ENCODE measurements around the gene AMDHD1. TPM values are rescaled to one million over a fixed set of nuclear protein-coding genes. Genes with fewer than 3 reads are reported as not detected.

Gene AMDHD1
- total RNA-seq, 4 donors from 2014 or later: 0.55 to 0.64 TPM; not detected in 2

DNA sequence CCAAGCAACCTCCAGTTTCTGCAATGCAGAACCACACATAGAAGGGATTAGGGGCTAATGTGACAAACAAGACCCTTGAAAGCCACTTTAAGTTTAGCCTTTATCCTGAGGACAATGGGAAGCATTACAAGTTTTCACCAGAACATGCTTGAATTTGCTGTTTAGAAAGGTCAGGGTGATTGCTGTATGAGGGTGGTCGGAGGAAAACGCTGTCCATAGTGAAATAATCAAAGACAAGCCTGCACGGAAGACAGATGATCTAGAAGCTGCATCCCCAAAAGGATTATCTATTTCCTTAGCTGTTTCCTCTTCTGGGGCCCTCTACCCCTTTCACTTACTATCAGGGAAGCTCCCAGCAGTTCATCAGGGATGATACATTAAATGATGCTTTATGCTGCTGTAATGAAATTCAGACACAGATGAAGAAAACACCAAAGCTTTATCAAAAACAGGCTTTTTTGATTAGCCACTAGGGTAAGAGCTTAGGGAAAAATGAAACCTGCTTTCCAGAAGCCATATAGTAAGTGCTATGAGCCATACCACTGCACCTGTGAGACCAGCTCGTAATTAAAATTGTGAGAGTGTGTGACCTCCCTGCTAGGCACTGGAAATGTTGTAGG is 46.5 kb downstream of the AMDHD1 start:
- 81 to 85% methylated on average over 4 of the region's 4 CpGs for WGBS, 2 donors (ENCODE audit: low coverage in 1 of 2)
- DNase-seq: no peak
- Histone ChIP-seq H3K27ac (no peak overlapping the region), H3K27me3 (no peaks in the 10 kb centered on the region), H3K4me3 (no peak overlapping the region), H3K4me1 (peaks cover 0 to 4% (median 0%) of the 10 kb centered on the region in 4 donors), H3K36me3 (no peaks in the 10 kb centered on the region), H3K9me3 (no peaks in the 10 kb centered on the region)
- TF ChIP-seq, protein P1, sequence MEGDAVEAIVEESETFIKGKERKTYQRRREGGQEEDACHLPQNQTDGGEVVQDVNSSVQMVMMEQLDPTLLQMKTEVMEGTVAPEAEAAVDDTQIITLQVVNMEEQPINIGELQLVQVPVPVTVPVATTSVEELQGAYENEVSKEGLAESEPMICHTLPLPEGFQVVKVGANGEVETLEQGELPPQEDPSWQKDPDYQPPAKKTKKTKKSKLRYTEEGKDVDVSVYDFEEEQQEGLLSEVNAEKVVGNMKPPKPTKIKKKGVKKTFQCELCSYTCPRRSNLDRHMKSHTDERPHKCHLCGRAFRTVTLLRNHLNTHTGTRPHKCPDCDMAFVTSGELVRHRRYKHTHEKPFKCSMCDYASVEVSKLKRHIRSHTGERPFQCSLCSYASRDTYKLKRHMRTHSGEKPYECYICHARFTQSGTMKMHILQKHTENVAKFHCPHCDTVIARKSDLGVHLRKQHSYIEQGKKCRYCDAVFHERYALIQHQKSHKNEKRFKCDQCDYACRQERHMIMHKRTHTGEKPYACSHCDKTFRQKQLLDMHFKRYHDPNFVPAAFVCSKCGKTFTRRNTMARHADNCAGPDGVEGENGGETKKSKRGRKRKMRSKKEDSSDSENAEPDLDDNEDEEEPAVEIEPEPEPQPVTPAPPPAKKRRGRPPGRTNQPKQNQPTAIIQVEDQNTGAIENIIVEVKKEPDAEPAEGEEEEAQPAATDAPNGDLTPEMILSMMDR (IDR thresholded peaks at IDR 0.05): no peak
- TF ChIP-seq POLR2AphosphoS5 (IDR thresholded peaks at IDR 0.05) (no peak), POLR2A (IDR thresholded peaks at IDR 0.05) (no peak), EP300 (IDR thresholded peaks at IDR 0.05; ENCODE audit: low read depth) (no peak)
- in situ Hi-C loops (cut with MboI; ENCODE audit: low pct_ligation_motif_present in 1 of 4, low pct_unique_long_range_greater_than_20kb in 1 of 4, low sequenced_read_pairs in 3 of 4) (loop anchor here in 1 of 4 donors (25.0 kb wide), 1 partner anchor 402 kb away; no protein-coding TSS in a partner anchor), intact Hi-C loops (cut with DNase I; ENCODE audit: low total_unique reads) (no loop called here)

DNA sequence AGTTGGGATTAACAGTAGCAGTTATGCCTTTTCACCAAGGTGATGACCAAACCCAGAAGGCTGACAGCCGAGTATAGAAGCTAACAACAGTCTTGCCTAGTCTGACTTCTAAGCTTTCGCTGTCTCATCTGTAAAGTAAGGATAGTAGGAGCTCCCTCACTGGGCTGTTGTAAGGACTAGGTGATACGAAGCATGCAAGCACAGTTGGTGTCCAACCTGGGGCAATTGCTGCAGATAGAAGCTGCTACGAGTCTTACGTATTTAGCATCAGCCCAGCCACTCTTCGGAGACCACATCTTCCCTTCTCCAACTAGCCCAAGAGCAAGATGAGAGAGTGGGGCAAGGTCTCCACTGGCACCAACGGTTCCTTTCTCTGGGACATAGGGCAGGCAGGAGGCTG is 47.0 kb downstream of the AMDHD1 start:
- no peak for DNase-seq
- Histone ChIP-seq H3K9me3 (no peaks in the 10 kb centered on the region), H3K27ac (no peak overlapping the region), H3K4me1 (peaks cover 0 to 4% (median 0%) of the 10 kb centered on the region in 4 donors), H3K27me3 (no peaks in the 10 kb centered on the region), H3K36me3 (no peaks in the 10 kb centered on the region), H3K4me3 (no peak overlapping the region)
- in situ Hi-C loops (cut with MboI; ENCODE audit: low pct_ligation_motif_present in 1 of 4, low pct_unique_long_range_greater_than_20kb in 1 of 4, low sequenced_read_pairs in 3 of 4): loop anchor here in 1 of 4 donors (25.0 kb wide), 1 partner anchor 403 kb away; no protein-coding TSS in a partner anchor
- intact Hi-C loops (cut with DNase I; ENCODE audit: low total_unique reads): no loop called here
- WGBS, 2 donors (ENCODE audit: low coverage in 1 of 2): 81 to 86% methylated on average over 4 to 7 of the region's 7 CpGs
- TF ChIP-seq POLR2AphosphoS5 (IDR thresholded peaks at IDR 0.05): no peak
- TF ChIP-seq EP300 (IDR thresholded peaks at IDR 0.05; ENCODE audit: low read depth): no peak
- TF ChIP-seq POLR2A (IDR thresholded peaks at IDR 0.05): no peak
- TF ChIP-seq, protein P1 (IDR thresholded peaks at IDR 0.05): no peak

DNA sequence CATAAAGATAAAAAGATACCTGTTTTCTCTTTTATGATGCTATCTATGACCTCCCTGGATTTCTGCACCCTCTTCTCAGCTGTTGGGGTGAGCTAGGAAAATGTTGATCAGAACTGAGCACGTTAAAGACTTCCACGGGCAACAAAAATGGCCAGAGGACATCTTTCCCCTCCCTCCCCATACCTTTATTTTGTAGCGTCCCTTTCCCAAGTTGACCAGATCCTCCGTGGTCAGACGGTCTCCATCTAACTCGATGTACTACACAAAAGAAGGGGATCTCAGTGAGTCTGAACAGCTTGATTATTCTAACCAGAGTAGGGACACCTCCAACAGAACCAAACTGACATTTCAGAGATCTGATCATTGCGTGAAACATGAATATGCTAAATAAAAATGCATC is 50.8 kb downstream of the AMDHD1 start:
- Histone ChIP-seq H3K4me1 (peaks cover 0 to 7% (median 1%) of the 10 kb centered on the region in 4 donors), H3K27ac (no peak overlapping the region), H3K4me3 (no peak overlapping the region), H3K27me3 (no peaks in the 10 kb centered on the region), H3K36me3 (no peaks in the 10 kb centered on the region), H3K9me3 (no peaks in the 10 kb centered on the region)
- in situ Hi-C loops (cut with MboI; ENCODE audit: low pct_ligation_motif_present in 1 of 4, low pct_unique_long_range_greater_than_20kb in 1 of 4, low sequenced_read_pairs in 3 of 4): loop anchor here in 1 of 4 donors (25.0 kb wide), 1 partner anchor 407 kb away; no protein-coding TSS in a partner anchor
- intact Hi-C loops (cut with DNase I; ENCODE audit: low total_unique reads): no loop called here
- TF ChIP-seq, protein P1 (IDR thresholded peaks at IDR 0.05): no peak
- TF ChIP-seq POLR2A (IDR thresholded peaks at IDR 0.05) (no peak), EP300 (IDR thresholded peaks at IDR 0.05; ENCODE audit: low read depth) (no peak), POLR2AphosphoS5 (IDR thresholded peaks at IDR 0.05) (no peak)
- no peak for DNase-seq
- 93 to 96% methylated on average over 6 to 7 of the region's 7 CpGs for WGBS, 2 donors (ENCODE audit: low coverage in 1 of 2)

DNA sequence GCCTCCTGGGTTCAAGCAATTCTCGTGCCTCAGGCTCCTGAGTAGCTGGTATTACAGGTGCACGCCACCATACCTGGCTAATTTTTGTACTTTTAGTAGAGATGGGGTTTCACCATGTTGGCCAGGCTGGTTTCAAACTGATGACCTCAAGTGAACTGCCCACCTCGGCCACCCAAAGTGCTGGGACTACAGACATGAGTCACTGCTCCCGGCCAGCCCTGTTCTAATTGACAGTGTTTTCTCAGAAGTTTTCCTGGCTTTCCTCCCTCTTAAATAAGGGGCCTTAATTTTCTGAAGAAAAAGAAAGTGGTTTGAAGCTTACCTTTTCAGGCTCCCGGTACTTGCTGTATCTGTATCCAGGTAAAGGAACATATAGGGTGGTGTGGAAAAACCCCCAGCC is 51.3 kb downstream of the AMDHD1 start:
- Histone ChIP-seq H3K9me3 (no peaks in the 10 kb centered on the region), H3K36me3 (no peaks in the 10 kb centered on the region), H3K27me3 (no peaks in the 10 kb centered on the region), H3K27ac (no peak overlapping the region), H3K4me3 (no peak overlapping the region), H3K4me1 (peaks cover 0 to 7% (median 2%) of the 10 kb centered on the region in 4 donors)
- in situ Hi-C loops (cut with MboI; ENCODE audit: low pct_ligation_motif_present in 1 of 4, low pct_unique_long_range_greater_than_20kb in 1 of 4, low sequenced_read_pairs in 3 of 4): loop anchor here in 1 of 4 donors (25.0 kb wide), 1 partner anchor 407 kb away; no protein-coding TSS in a partner anchor
- TF ChIP-seq POLR2AphosphoS5 (IDR thresholded peaks at IDR 0.05): no peak
- intact Hi-C loops (cut with DNase I; ENCODE audit: low total_unique reads): no loop called here
- 85 to 100% methylated on average over 1 to 5 of the region's 5 CpGs for whole genome bisulfite sequencing, 2 donors (ENCODE audit: low coverage in 1 of 2)
- DNase-seq: no peak

Data from transverse colon (tissue), 4 donors.